Measurements from ENCODE around the gene ABCA3.

DNA sequence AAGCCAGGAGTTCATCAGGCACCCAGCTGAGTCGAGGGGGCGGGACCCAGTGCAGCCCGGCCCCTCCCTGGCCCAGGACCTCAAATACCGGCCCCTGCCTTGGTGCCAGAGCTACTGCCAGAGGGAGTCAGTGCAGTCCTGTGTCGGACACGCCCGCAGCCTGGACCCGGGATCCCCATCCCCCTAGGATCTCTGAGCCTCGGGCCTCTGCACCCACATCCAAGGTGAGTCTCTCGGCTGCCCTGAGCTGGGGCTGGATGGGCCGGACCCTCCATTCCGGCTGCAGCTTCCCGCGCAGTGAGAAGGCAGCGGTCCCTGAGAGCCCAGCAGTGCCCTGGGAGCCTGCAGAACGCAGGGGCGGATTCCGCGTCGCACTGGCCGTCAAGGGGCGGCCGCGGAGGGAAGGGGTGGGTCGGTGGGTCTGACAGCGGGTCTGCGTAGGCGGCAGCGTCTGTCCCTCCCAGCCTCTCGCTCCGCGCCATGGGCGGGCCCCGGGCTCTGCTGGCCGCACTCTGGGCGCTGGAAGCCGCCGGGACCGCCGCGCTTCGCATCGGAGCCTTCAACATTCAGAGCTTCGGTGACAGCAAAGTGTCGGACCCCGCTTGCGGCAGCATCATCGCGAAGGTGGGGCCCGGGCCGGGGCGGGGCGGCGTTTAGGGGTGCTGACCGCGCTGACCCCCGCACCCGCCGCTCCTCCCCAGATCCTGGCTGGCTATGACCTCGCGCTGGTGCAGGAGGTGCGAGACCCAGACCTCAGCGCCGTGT, 104.0 kb downstream of the ABCA3 start, which contains the start of gene DNASE1L2:
- TF ChIP-seq EP300 (conservative IDR thresholded peaks at IDR 0.05; ENCODE audit: poor library complexity, severe bottlenecking) = no peak
- TF ChIP-seq TAF1 (IDR thresholded peaks at IDR 0.05; ENCODE audit: low read depth) = no peak
- TF ChIP-seq, protein P1, sequence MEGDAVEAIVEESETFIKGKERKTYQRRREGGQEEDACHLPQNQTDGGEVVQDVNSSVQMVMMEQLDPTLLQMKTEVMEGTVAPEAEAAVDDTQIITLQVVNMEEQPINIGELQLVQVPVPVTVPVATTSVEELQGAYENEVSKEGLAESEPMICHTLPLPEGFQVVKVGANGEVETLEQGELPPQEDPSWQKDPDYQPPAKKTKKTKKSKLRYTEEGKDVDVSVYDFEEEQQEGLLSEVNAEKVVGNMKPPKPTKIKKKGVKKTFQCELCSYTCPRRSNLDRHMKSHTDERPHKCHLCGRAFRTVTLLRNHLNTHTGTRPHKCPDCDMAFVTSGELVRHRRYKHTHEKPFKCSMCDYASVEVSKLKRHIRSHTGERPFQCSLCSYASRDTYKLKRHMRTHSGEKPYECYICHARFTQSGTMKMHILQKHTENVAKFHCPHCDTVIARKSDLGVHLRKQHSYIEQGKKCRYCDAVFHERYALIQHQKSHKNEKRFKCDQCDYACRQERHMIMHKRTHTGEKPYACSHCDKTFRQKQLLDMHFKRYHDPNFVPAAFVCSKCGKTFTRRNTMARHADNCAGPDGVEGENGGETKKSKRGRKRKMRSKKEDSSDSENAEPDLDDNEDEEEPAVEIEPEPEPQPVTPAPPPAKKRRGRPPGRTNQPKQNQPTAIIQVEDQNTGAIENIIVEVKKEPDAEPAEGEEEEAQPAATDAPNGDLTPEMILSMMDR (IDR thresholded peaks at IDR 0.05; ENCODE audit: poor library complexity, severe bottlenecking) = no peak
- TF ChIP-seq RAD21 (conservative IDR thresholded peaks at IDR 0.05) = no peak
- TF ChIP-seq POLR2AphosphoS5 (IDR thresholded peaks at IDR 0.05) = no peak
- TF ChIP-seq SMC3 (conservative IDR thresholded peaks at IDR 0.05; ENCODE audit: poor library complexity) = no peak
- TF ChIP-seq, protein P2, sequence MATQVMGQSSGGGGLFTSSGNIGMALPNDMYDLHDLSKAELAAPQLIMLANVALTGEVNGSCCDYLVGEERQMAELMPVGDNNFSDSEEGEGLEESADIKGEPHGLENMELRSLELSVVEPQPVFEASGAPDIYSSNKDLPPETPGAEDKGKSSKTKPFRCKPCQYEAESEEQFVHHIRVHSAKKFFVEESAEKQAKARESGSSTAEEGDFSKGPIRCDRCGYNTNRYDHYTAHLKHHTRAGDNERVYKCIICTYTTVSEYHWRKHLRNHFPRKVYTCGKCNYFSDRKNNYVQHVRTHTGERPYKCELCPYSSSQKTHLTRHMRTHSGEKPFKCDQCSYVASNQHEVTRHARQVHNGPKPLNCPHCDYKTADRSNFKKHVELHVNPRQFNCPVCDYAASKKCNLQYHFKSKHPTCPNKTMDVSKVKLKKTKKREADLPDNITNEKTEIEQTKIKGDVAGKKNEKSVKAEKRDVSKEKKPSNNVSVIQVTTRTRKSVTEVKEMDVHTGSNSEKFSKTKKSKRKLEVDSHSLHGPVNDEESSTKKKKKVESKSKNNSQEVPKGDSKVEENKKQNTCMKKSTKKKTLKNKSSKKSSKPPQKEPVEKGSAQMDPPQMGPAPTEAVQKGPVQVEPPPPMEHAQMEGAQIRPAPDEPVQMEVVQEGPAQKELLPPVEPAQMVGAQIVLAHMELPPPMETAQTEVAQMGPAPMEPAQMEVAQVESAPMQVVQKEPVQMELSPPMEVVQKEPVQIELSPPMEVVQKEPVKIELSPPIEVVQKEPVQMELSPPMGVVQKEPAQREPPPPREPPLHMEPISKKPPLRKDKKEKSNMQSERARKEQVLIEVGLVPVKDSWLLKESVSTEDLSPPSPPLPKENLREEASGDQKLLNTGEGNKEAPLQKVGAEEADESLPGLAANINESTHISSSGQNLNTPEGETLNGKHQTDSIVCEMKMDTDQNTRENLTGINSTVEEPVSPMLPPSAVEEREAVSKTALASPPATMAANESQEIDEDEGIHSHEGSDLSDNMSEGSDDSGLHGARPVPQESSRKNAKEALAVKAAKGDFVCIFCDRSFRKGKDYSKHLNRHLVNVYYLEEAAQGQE (IDR thresholded peaks at IDR 0.05; ENCODE audit: borderline replicate concordance) = no peak
